Measurements from ENCODE around the gene MICU1. TPM values are rescaled to one million over a fixed set of nuclear protein-coding genes. Genes with fewer than 3 reads are reported as not detected.

Gene MICU1
- total and polyA plus RNA-seq, 10 of the 15 experiments (the other 5 are each of a cell fraction or from before 2014, with no cell fraction given), result 18.2 to 36.4 (median 22.2) TPM

DNA sequence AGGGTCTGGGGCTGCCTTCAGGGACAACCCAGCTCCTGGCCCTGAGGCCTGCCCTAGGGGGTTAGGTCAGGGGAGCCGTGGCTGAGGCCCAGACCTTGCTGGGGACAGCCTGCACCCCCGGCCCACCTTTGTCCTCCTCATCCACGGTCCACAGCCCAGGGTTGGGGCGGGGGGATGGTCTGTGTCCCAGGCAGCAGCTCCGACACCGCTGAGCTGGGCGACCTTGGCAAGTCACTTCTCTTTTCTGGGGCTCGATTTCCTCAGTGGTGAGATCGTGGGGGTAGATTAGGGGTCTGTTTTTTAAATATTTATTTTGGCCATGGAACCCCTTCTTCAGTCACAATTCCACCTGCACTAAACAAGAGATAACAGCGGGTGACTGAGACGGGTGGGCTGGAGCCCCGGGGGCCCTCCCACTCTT is 302.1 kb downstream of the MICU1 start:
- Histone ChIP-seq H3K79me2 (ENCODE audit: control insufficient read depth, insufficient read depth, low read length) (peaks cover 3% of the 10 kb centered on the region; the same call in 1 of the 2 replicates), H3K27me3 (replicated peaks in 1 of 2; ENCODE audit: control insufficient read depth in 2 of 2, insufficient read depth in 2 of 2, low read length in 1 of 2) (no peaks in the 10 kb centered on the region), H3K27ac (ENCODE audit: control insufficient read depth, insufficient read depth) (no peak overlapping the region), H4K20me1 (ENCODE audit: control insufficient read depth, insufficient read depth) (no peaks in the 10 kb centered on the region), H3K4me3 (no peak overlapping the region), H3K36me3 (ENCODE audit: control insufficient read depth in 2 of 2, insufficient read depth in 2 of 2, low read length in 1 of 2) (no peaks in the 10 kb centered on the region), H3K9ac (ENCODE audit: control insufficient read depth, insufficient read depth, low read length) (no peak overlapping the region), H2AFZ (ENCODE audit: control insufficient read depth, low read depth, low read length) (no peak overlapping the region), H3K4me1 (ENCODE audit: control insufficient read depth, insufficient read depth, low read length) (peaks cover 50% of the 10 kb centered on the region), H3K9me3 (replicated peaks; ENCODE audit: control insufficient read depth, insufficient read depth, low read length) (no peaks in the 10 kb centered on the region), H3K4me2 (ENCODE audit: control insufficient read depth, insufficient read depth) (no peak overlapping the region)
- intact Hi-C loops (cut with micrococcal nuclease; ENCODE audit: unreplicated experiment), result no loop called here
- ChIA-PET CTCF (interaction anchor here (7.4 kb wide), 1 partner anchor 13 kb away, joined by 59 read pairs; no protein-coding TSS in a partner anchor), SMC1A (ENCODE audit: uncharacterized antibody, unreplicated experiment) (interaction anchor here (6.5 kb wide), 1 partner anchor 11 kb away, joined by 103 read pairs; no protein-coding TSS in a partner anchor), POLR2A (interaction anchor here (6.6 kb wide), 1 partner anchor 10 kb away, joined by 120 read pairs; no protein-coding TSS in a partner anchor), RAD21 (ENCODE audit: unreplicated experiment) (interaction anchor here (1.0 to 8.4 kb wide), 2 partner anchors 12 to 49 kb away, joined by 4 to 137 read pairs; no protein-coding TSS in a partner anchor)
- no TSS peak for BruUV-seq (replicated peaks)
- no peak for ATAC-seq
- WGBS (ENCODE audit: insufficient coverage, insufficient replicate concordance, low lambda C conversion rate, missing lambda C conversion rate), result 64% methylated on average over 12 of the region's 12 CpGs
- FAIRE-seq, result no peak
- TF ChIP-seq JUNB (IDR thresholded peaks at IDR 0.05) (no peak), FOS (IDR thresholded peaks at IDR 0.05; ENCODE audit: borderline replicate concordance, extremely low read depth, insufficient read length) (no peak), ZBED1 (IDR thresholded peaks at IDR 0.05; ENCODE audit: borderline replicate concordance) (no peak), YBX1 (IDR thresholded peaks at IDR 0.05) (no peak), HDAC2 (IDR thresholded peaks at IDR 0.05) (no peak), CREB1 (IDR thresholded peaks at IDR 0.05; ENCODE audit: low read depth) (no peak), RAD51 (IDR thresholded peaks at IDR 0.05) (no peak), TBL1XR1 (IDR thresholded peaks at IDR 0.05; ENCODE audit: low read depth, low read length) (no peak), REST (IDR thresholded peaks at IDR 0.05; ENCODE audit: low read depth, low read length) (no peak), ZNF24 (IDR thresholded peaks at IDR 0.05) (no peak), EZH2 (IDR thresholded peaks at IDR 0.05; ENCODE audit: borderline replicate concordance, control insufficient read depth, low read depth, low read length) (no peak), ATF3 (IDR thresholded peaks at IDR 0.05; ENCODE audit: borderline replicate concordance, extremely low read depth, low read depth, low read length) (no peak), CEBPB (IDR thresholded peaks at IDR 0.05; ENCODE audit: borderline replicate concordance in 1 of 2, low read depth in 2 of 2, low read length in 2 of 2) (no peak), LARP7 (IDR thresholded peaks at IDR 0.05) (no peak), USF2 (IDR thresholded peaks at IDR 0.05; ENCODE audit: borderline replicate concordance, low read depth, low read length) (no peak)
- in situ Hi-C loops (cut with MboI), result no loop called here
- no peak for DNase-seq (ENCODE audit: low read depth, low spot score)

All from GM12878 (cell line).